Vagina (tissue), 2 donors: Measurements from ENCODE around the gene PXDN. TPM values are rescaled to one million over a fixed set of nuclear protein-coding genes. Genes with fewer than 3 reads are reported as not detected.

Experiments used
- DNase-seq, 2 donors: peaks; one replicate each; pipeline ENCODE4 v3.0.0-alpha.2; 2017; ENCODE audit errors: extremely low spot score in 2 of 2
- H3K27ac ChIP-seq: fragments of 200-600 bp; sonication (generic); one replicate; pipeline ENCODE4 v1.5.1; 2019
- H3K27me3 ChIP-seq: fragments of 200-600 bp; sonication (generic); one replicate; pipeline ENCODE4 v1.5.1; 2019
- H3K36me3 ChIP-seq, 2 donors: fragments of 200-600 bp; sonication (generic); one replicate each; pipeline ENCODE4 v1.5.1; 2017 to 2019
- H3K4me1 ChIP-seq: fragments of 200-600 bp; sonication (generic); one replicate; pipeline ENCODE4 v1.5.1; 2019
- H3K4me3 ChIP-seq, 2 donors: fragments of 200-600 bp; sonication (generic); 1 replicate in 1 of 2; 2 replicates in 1 of 2; pipeline ENCODE4 v1.5.1; 2016 to 2019
- H3K9me3 ChIP-seq: fragments of 200-600 bp; sonication (generic); one replicate; pipeline ENCODE4 v1.5.1; 2019
- POLR2A ChIP-seq, 2 donors: fragments of 450-650 bp; IDR thresholded peaks; one replicate each; pipeline ENCODE4 v1.6.1; 2017; ENCODE audit warnings: antibody characterized with exemption in 2 of 2, mild to moderate bottlenecking in 2 of 2, moderate library complexity in 2 of 2
- POLR2AphosphoS5 ChIP-seq, 2 donors: sonication (generic); formaldehyde crosslinking; IDR thresholded peaks; one replicate each; pipeline ENCODE4 v1.9.0; 2017; ENCODE audit warnings: antibody characterized with exemption in 2 of 2, mild to moderate bottlenecking in 2 of 2, low read depth in 1 of 2; ENCODE audit not compliant: insufficient read depth in 1 of 2
- intact Hi-C: fragments of 100-400 bp; cut with DNase I; formaldehyde crosslinking; loops from one replicate; pipeline ENCODE4 v1.15.1; 2023
- total RNA-seq: library from RNA; depleted of rRNA; stranded (reverse); fragments of >200 nt; gene quantifications from one replicate; pipeline ENCODE4 v1.2.3, GENCODE V29; 2016
- TF ChIP-seq, protein P1 (sequence below), 3 experiments: fragments of 450-650 bp in 2 of 3; fragments of 200-600 bp in 1 of 3; sonication (generic) in 1 of 3; IDR thresholded peaks; one replicate each; pipeline ENCODE4 v1.5.1; 2017 to 2019; ENCODE audit warnings: antibody characterized with exemption in 3 of 3, mild to moderate bottlenecking in 2 of 3, moderate library complexity in 2 of 3

PXDN gene
- total RNA-seq, 1 donor from 2014 or later: 33.6 TPM

DNA sequence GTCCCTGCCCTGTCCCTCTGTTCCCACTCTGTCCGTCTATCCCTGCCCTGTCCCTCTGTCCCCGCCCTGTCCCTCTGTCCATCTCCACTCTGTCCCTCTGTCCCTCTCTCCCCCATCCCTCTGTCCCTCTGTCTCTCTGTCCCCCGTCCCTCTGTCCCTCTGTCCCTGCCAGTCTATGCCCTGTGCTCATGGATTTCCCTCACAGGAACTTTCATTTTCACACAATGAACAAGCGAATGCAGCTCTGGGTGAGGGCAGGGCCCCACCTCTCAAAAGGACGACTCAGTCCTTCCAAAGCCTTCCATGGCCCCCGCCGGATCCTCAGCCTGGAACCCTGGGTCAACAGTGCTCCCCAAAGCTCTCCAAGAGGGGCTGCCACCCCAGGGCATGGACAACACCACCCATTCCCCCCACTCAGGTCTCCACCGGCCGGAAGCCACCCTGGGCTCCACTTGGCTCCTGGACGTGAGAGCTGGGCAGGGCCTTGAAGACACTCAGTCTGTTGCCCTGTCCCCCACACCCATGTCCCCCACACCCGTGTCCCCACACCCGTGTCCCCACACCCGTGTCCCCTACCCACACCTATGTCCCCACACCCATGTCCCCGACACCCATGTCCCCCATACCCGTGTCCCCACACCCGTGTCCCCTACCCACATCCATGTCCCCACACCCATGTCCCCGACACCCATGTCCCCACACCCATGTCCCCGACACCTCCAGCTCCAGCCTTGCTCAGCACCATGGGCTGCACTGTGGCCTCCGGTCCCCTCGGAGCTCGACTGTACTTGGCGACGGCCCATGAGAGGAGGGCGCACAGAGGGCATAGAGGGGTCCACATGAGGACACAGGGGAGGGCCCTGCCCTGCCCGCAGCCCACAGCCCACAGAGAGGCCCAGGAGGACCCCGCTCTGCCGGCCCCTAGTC, 156.0 kb downstream of the PXDN start:
- H3K27ac ChIP-seq: no peak overlapping the region
- TF ChIP-seq POLR2A (IDR thresholded peaks at IDR 0.05) (no peak), POLR2AphosphoS5 (IDR thresholded peaks at IDR 0.05; ENCODE audit: insufficient read depth in 1 of 2, low read depth in 1 of 2) (no peak)
- TF ChIP-seq, protein P1, sequence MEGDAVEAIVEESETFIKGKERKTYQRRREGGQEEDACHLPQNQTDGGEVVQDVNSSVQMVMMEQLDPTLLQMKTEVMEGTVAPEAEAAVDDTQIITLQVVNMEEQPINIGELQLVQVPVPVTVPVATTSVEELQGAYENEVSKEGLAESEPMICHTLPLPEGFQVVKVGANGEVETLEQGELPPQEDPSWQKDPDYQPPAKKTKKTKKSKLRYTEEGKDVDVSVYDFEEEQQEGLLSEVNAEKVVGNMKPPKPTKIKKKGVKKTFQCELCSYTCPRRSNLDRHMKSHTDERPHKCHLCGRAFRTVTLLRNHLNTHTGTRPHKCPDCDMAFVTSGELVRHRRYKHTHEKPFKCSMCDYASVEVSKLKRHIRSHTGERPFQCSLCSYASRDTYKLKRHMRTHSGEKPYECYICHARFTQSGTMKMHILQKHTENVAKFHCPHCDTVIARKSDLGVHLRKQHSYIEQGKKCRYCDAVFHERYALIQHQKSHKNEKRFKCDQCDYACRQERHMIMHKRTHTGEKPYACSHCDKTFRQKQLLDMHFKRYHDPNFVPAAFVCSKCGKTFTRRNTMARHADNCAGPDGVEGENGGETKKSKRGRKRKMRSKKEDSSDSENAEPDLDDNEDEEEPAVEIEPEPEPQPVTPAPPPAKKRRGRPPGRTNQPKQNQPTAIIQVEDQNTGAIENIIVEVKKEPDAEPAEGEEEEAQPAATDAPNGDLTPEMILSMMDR (IDR thresholded peaks at IDR 0.05): no peak
- no peaks in the 10 kb centered on the region for H3K9me3 ChIP-seq
- no peak overlapping the region for H3K4me3 ChIP-seq
- H3K36me3 ChIP-seq: no peaks in the 10 kb centered on the region
- no peak for DNase-seq
- intact Hi-C loops: no loop called here
- H3K27me3 ChIP-seq: no peaks in the 10 kb centered on the region
- H3K4me1 ChIP-seq: peaks cover 10% of the 10 kb centered on the region

DNA sequence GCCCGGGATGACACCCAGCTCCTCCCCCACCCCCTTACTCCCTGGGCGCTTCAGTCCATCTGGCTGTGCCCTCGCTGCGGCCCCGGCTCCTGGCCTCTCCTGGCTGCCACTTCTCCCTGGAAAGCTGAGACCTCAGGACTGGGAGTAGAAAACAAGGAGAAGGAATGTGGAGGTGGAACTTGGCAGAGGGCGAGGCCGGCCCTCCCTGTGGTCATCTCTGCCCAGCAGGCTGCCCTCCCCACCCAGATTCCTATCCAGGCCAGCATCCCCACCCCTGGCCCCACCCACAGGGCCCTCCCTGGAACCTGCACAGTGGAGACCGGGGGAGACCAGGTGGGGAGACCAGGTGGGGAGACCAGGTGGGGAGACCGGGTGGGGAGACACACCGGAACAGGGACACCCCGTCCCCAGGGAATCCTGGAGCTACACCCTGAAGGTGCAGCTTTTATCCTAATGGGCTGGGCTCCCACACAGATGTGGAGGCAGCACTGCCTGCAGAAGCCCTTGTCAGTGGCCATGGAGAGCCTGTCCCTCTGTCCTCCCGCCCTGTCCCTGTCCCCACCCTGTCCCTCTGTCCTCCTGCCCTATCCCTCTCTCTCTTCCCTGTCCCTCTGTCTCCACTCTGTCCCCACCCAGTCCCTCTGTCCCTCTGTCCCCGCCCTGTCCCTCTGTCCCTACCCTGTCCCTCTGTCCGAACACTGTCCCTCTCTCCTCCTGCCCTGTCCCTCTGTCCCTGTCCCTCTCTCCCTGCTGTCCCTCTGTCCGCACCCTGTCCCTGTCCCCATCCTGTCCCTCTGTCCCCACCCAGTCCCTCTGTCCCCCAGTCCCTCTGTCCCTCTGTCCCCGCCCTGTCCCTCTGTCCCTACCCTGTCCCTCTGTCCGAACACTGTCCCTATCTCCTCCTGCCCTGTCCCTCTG, 157.1 kb downstream of the PXDN start:
- Histone ChIP-seq H3K9me3 (no peaks in the 10 kb centered on the region), H3K4me1 (peaks cover 6% of the 10 kb centered on the region), H3K36me3 (no peaks in the 10 kb centered on the region), H3K27ac (no peak overlapping the region), H3K27me3 (no peaks in the 10 kb centered on the region), H3K4me3 (no peak overlapping the region)
- no peak for DNase-seq
- intact Hi-C loops: no loop called here
- TF ChIP-seq POLR2A (IDR thresholded peaks at IDR 0.05): no peak
- no peak for TF ChIP-seq POLR2AphosphoS5 (IDR thresholded peaks at IDR 0.05; ENCODE audit: insufficient read depth in 1 of 2, low read depth in 1 of 2)
- TF ChIP-seq, protein P1 (IDR thresholded peaks at IDR 0.05): no peak

DNA sequence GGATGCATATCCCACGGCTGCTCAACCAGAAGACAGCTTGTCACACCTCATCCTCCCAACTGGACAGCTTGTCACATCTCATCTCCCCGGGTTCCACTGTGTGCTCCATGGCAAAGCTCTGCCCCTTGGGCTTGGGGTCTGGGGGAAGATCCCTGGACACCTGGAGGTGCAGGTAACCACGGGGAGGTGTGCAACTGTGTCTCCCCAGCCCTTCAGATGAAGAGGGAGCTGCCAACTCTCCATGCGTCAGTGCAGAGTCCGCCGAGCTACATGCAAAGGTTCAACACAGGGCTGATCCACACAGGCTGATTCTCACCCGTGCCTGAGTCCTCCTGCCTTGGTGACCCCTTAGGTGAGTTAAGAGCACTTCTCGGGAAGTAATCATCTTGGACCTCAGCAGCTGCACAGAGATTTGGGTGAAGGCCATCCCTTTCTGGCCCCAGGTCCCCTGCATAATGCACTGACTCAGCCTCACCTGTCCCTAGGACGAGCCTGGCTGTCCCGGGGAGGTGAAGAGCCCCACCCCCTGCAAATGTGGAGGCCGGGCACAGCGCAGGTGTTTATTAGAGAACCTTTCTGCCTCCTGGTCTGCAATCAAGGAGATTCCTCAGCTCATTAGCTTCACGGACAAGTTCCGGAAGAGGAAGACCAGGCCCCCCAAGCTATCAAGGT, 157.9 kb downstream of the PXDN start:
- Histone ChIP-seq H3K4me1 (peaks cover 3% of the 10 kb centered on the region), H3K27ac (no peak overlapping the region), H3K27me3 (no peaks in the 10 kb centered on the region), H3K9me3 (no peaks in the 10 kb centered on the region), H3K36me3 (no peaks in the 10 kb centered on the region), H3K4me3 (no peak overlapping the region)
- intact Hi-C loops: no loop called here
- TF ChIP-seq POLR2AphosphoS5 (IDR thresholded peaks at IDR 0.05; ENCODE audit: insufficient read depth in 1 of 2, low read depth in 1 of 2): no peak
- TF ChIP-seq, protein P1 (IDR thresholded peaks at IDR 0.05): no peak
- no peak for TF ChIP-seq POLR2A (IDR thresholded peaks at IDR 0.05)
- no peak for DNase-seq

DNA sequence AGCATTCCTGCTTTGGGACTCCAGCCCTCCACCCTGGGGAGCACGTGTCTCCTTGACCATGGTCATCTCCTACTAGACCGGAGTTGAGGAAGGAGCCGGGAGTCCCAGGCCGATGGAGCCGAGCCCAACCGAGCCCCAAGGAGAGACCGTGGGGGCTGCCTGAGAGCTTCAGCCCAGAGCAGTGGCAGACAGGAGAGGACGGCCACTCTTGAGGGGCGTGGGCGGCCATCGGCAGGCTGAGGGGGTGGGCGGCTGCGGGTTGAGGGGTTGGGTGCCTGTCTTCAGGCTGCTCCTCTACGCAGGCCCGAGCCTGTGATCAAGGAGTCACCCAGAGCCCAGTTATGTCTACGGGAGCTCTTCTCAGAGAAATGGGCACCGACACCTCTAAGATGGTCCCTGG, 158.7 kb downstream of the PXDN start:
- Histone ChIP-seq H3K9me3 (no peaks in the 10 kb centered on the region), H3K4me3 (no peak overlapping the region), H3K4me1 (no peaks in the 10 kb centered on the region), H3K36me3 (no peaks in the 10 kb centered on the region), H3K27me3 (no peaks in the 10 kb centered on the region), H3K27ac (no peak overlapping the region)
- intact Hi-C loops: no loop called here
- DNase-seq: no peak
- TF ChIP-seq POLR2A (IDR thresholded peaks at IDR 0.05): no peak
- no peak for TF ChIP-seq POLR2AphosphoS5 (IDR thresholded peaks at IDR 0.05; ENCODE audit: insufficient read depth in 1 of 2, low read depth in 1 of 2)
- TF ChIP-seq, protein P1 (IDR thresholded peaks at IDR 0.05): no peak
